SH-SY5Y (cell line): Measurements from ENCODE around the gene CAPN5.

Experiments used
- GATA2 ChIP-seq: IDR thresholded peaks from 2 replicates; pipeline ENCODE4 v1.6.1; 2011; ENCODE audit warnings: mild to moderate bottlenecking, low read depth, low read length
- GATA3 ChIP-seq: IDR thresholded peaks from 2 replicates; pipeline ENCODE4 v1.6.1; 2011; ENCODE audit warnings: low read depth, mild to moderate bottlenecking, low read length, moderate library complexity

Gene CAPN5

DNA sequence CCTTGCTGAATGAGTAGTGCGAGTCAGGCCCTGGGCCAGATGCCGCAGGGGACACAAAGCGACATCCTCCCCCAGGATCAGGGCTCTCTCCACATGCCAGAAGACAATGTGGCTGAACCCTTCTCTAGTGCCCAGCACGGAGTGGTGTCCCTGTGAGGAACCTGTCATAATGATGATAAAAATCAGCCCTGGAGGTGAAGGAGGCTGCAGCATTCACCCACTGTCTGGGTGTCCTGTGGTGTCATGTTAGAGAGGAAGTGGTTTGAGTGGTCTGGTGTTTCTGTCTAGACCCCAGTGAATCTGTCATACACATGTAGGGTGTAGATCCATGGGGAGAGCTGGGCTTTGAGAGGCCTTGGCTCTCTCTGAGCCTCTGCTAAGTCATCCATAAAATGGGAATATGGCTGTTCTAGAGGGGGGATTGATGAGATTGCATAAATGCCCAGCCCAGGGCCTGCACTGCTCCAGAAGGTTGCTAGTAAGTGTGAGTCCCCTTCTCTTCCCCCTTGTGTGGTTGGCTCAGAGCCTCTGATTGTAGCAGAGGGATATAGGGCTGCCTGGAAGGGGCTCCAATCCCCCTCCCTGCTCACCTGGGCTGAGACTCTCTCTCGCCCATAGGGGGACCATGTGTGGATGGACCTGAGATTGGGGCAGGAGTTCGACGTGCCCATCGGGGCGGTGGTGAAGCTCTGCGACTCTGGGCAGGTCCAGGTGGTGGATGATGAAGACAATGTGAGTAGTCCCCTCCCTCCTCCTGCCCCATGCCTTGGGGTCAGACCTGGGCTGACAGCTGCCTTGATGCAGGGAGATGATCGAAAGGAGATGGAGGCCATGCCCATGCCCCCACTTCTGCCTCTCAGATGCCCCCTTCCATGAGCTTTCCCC is 75.6 kb downstream of the CAPN5 start:
- TF ChIP-seq GATA2 (no peak), GATA3 (no peak)

- no peak for TF ChIP-seq GATA3
- no peak for TF ChIP-seq GATA2
These were observed 76.7 kb downstream of the CAPN5 start for GRCh38 chr11:77143405-77144020.

DNA sequence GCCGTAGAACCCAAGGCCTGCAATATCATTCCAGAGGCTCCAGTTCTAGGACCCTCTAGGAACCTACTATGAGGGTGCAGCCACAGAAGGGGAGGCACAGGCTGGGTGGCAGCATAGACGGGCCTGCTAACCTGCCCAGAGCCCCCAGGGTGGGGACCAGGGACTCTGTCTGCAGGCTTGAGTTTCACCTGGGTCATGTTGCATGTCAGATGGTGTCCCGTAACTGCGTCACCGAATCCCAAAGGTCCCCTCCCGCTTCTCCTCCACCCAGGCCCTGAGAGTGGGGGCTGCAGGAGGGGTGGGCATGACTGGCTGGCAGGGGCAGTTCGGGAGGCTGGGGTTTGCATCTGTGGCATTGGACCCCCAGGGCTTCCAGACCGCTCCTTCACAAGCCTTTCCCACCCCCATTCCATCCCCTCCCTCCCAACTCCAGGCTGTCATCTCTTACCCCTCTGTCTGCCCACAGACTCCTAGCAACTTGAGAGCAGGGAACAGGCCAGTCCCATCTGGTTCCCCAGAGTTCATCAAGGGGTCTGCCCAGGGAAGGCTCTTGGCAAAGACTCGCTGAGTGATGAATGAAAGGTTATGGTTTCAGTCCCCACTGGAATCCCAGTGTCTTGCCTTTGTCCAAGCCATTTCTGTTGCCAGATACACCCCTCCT is 77.6 kb downstream of the CAPN5 start:
- TF ChIP-seq GATA3: no peak
- TF ChIP-seq GATA2: no peak

DNA sequence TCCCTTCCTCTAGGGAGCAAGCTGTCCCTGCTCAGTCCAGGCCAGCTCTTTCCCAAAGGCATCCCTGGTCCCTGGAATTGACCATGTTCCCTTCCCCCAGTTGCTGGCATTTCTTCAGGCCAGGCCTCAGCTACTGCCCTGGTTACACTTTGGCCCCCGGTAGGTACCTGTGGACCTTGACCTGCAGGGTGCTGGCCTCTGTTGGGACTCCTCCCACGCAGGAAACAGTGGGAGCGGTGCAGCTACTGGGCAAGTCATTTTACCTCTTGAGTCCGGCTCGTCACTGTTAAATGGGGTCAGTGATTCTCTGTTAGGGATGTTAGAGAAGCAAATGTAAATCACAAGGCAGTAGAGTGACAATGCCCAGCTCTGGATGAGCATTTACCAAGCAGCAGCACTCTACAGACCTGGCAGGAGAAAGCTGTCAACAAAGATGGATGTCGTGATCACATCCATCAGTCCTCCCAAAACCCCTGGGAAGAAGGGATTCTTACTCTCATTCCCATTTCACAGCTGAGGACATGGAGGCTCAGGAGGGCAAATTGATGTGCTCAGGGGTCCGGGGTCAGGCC is 78.2 kb downstream of the CAPN5 start:
- TF ChIP-seq GATA3: no peak
- no peak for TF ChIP-seq GATA2

DNA sequence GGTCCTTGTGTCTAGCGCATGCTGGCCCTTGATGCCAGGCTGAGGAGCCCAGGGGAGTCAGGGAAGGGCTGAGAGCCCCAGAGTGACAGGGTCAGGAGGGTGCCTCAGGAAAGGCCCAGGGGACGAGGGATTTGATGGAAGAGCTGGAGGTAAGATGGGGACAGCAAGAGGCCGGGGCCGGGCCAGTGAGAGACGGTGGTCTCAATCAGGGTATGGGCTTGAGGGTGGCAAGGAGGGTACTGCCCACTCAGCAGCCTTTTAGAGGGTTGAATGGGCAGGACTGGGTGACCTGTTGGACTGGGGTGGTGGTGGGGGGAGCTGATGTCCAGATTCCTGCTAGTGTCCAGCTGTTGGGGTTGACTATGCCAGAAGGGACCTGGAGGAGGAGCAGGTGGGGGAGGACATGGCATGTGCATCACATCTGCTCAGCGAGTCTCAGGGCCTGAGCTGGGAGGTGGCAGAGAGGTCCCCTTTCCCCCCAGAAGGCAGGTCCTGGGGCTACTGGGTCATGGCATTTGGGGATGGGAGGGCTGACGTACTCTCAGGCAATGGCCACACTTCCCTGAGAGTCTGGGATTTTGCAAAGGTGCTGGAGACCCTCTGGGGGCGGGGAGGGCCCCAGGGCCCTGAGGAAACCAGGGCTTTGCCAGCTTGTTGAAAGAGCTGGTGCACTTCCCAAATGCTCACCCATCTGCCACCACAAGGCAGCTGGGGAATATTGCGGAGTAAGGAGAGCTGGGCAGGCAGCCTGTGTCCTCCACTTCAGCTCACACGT is 79.7 kb downstream of the CAPN5 start:
- TF ChIP-seq GATA3 (no peak), GATA2 (no peak)

GRCh38 chr11:77147036-77147315 is 80.2 kb downstream of the CAPN5 start:
- TF ChIP-seq GATA3 (no peak), GATA2 (no peak)

DNA sequence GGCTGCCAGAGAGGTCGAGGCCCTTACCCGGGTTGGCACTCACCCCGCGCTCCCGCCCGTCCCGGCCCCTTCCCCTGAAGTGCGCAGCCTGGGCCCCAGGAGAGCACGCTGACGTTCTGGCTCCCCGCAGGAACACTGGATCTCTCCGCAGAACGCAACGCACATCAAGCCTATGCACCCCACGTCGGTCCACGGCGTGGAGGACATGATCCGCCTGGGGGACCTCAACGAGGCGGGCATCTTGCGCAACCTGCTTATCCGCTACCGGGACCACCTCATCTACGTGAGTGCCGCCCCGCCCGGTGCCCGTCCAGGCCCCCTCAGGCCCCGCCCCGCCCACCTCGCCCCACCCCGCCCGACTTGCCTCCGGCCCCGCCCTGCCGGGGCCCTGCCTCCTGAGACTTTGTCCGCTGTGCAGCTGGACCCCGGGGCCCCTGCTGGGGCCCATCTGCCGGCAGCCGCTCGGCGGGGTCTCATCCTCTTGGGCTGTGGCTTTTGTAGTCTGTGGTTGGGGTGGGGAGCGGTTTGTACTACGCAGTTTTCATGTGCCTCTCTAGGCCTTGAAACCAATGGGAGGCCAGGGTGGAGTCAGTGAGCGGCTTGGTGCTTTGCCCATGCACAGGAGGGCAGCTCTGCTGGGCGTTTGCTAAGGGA is 81.0 kb downstream of the CAPN5 start:
- TF ChIP-seq GATA2 (no peak), GATA3 (no peak)

DNA sequence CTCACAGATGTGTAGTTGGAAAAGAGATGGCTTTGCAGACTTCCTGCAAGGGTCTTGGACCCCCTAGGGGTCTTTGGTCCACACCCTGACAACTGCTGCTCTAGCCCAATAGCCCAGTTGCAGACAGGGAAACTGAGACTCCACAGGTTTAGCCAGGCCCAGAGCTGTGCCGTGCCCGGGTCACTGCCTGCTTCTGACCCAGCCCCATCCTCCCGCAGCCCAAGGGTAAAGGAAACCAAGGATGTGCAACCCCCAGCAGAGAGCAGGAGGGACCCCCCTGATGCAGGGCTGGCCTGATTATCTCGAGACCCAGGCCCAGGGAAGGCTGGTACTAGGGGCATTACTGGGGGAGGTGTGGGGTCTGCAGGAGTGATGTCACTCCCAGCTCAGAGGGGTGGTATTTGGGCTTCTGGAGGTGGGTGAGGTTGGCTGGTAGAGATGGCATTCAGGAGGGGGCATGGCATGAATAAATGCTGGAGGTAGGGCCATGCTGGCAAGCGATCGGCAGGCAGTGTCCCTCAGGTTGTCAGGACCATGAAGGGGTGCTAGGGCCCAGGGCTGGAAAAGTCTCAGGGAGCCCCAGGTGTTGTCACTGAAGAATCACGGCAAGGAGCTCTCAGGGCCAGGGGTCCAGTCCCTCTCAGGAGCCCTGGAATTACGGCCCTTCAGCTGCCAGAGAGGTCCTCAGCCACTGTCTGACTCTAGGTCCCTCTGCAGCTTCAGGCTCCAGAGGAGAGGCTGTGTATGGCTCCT is 82.4 kb downstream of the CAPN5 start:
- TF ChIP-seq GATA3 (no peak), GATA2 (no peak)

DNA sequence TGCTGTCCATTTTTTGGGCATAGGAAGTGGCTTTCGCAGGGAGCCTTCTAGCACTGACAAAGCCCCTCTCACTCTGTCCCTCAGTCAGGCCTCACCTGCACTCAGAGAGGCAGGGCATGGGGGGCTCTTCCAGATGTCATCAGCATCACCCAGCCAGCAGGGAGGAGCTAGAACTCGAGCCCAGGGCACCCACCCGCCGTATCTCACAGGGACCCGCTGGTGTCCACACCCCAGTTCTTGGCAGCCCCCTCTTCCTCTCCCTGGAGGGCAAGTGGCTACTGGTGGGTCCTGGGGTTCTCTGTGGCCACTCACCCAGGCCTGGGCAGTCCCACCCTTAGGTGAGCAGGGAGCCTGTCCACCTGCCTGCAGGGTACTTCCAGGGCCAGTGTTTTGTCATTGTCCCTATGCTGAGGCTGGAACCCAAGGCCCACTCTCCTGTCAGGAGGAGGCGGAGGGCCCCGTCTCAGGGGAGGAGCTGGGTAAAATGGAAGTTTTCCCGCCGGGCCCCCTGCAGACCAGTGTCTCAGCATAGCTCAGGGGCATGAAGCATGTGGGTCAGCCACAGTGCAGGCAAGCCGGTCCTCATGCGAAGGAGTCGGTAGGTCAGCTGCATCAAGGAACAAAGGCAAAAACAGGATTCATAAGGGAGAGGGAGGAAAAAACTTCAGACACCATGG is 83.1 kb downstream of the CAPN5 start:
- TF ChIP-seq GATA3: no peak
- no peak for TF ChIP-seq GATA2

DNA sequence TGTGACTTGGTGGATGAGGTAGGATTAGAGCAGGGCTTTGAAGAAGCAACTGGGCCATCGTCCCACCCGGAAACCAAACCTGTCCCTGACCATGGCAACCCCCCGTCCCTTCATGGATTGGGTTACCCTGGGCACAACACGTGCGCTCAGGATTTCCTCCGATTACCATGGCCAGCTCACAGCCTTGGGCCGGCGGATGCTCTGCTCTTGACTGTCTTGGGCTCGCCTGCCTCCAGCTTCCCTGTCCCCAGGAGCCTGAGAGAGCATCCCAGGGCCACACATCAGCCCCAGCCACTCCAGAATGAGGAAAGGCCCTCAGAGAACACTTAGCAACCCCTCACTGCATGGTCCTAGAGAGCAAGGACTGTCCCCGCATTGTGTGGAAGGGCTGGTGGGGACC is 84.1 kb downstream of the CAPN5 start:
- TF ChIP-seq GATA3 (no peak), GATA2 (no peak)

DNA sequence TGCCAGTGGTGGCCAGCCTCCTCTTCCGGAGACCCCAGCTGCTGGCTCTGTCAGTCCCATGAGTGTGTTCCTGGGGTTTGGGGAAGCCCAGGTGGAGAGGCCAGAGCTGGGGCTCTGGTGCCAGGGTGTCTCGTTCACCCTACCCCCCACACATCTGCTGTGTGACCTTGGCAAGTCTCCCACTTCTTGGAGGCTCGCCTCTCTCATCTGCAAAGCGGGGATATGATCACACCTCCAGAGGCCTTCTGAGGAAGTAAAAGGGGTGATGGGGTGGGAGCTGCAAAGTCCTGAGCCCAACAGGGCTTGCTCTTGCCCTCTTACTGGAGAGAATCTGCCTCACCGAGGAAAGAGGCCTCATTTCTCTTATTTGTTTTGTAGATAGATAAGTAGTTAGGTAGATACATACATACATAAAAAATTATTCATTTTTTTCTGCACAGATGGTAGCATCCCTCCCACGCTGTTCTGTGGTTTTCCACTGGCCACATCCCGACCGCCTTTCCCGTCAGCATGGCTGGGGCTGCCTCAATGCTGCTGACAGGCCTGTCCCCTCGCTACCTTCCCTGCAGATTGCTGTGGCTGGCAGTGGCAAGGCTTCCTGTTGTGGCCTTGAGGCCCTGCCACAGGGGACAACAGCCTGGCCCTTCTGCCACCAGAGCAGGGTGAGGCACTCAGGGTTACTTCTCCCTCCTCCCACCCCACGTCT is 85.2 kb downstream of the CAPN5 start:
- TF ChIP-seq GATA3: no peak
- no peak for TF ChIP-seq GATA2

GRCh38 chr11:77152846-77153245 is 86.1 kb downstream of the CAPN5 start:
- TF ChIP-seq GATA3: no peak
- no peak for TF ChIP-seq GATA2
